ENCODE data around the gene SLC7A9. TPM values are rescaled to one million over a fixed set of nuclear protein-coding genes. Genes with fewer than 3 reads are reported as not detected.

SLC7A9 gene
- polyA plus RNA-seq, 1 of the 3 experiments (the other 2 are of a cell fraction) = not detected

GRCh38 chr19:32908641-32909190 lies 39.1 kb upstream of the SLC7A9 start:
- H3K36me3 ChIP-seq (replicated peaks in 1 of 2; ENCODE audit: control insufficient read depth in 1 of 2, insufficient read depth in 2 of 2, low read length in 1 of 2) = peaks cover 6 to 18% of the 10 kb centered on the region in 2 experiments
- ChIA-PET POLR2A (no interaction called here), CTCF (no interaction called here)
- DNase-seq = no peak
- no peak overlapping the region for H3K4me3 ChIP-seq (ENCODE audit: low read depth in 2 of 2, low read length in 1 of 2)
- no peak overlapping the region for H3K4me2 ChIP-seq
- H3K9me3 ChIP-seq = no peaks in the 10 kb centered on the region; the same call in 1 of the 2 replicates
- no peaks in the 10 kb centered on the region for H3K9me2 ChIP-seq
- no peaks in the 10 kb centered on the region; the same call in 1 of the 2 replicates for H3K79me2 ChIP-seq (ENCODE audit: insufficient read depth)
- H3F3A ChIP-seq (replicated peaks; ENCODE audit: insufficient read depth) = no peaks in the 10 kb centered on the region
- H2AFZ ChIP-seq (ENCODE audit: low read depth) = no peak overlapping the region
- H3K27ac ChIP-seq (ENCODE audit: low read depth in 2 of 2, low read length in 1 of 2) = no peak overlapping the region
- TF ChIP-seq YY1 (IDR thresholded peaks at IDR 0.05; ENCODE audit: low read depth) (no peak), RAD21 (IDR thresholded peaks at IDR 0.05; ENCODE audit: low read length) (no peak), ZBTB33 (IDR thresholded peaks at IDR 0.05; ENCODE audit: borderline replicate concordance, low read depth) (no peak), RCOR1 (IDR thresholded peaks at IDR 0.05; ENCODE audit: low read length) (no peak), CHD2 (IDR thresholded peaks at IDR 0.05; ENCODE audit: low read length, partially characterized antibody) (no peak), ELF1 (IDR thresholded peaks at IDR 0.05) (no peak), EP300 (IDR thresholded peaks at IDR 0.05; ENCODE audit: borderline replicate concordance in 1 of 2, low read depth in 1 of 2, low read length in 1 of 2) (no peak), MAX (IDR thresholded peaks at IDR 0.05; ENCODE audit: low read depth) (no peak), NFIC (IDR thresholded peaks at IDR 0.05; ENCODE audit: borderline replicate concordance) (no peak), RFX5 (IDR thresholded peaks at IDR 0.05; ENCODE audit: low read length) (no peak), USF2 (IDR thresholded peaks at IDR 0.05; ENCODE audit: borderline replicate concordance, low read depth, low read length) (no peak), POLR2AphosphoS5 (IDR thresholded peaks at IDR 0.05; ENCODE audit: low read depth, low read length) (no peak), SIN3A (IDR thresholded peaks at IDR 0.05; ENCODE audit: borderline replicate concordance, low read depth, low read length) (no peak), FOXJ3 (CRISPR knock-in tag; IDR thresholded peaks at IDR 0.05) (no peak), RXRA (IDR thresholded peaks at IDR 0.05; ENCODE audit: borderline replicate concordance, low read depth) (no peak), MEF2A (IDR thresholded peaks at IDR 0.05; ENCODE audit: borderline replicate concordance, low read depth) (no peak), TEAD4 (IDR thresholded peaks at IDR 0.05; ENCODE audit: borderline replicate concordance, insufficient read depth) (no peak), REST (IDR thresholded peaks at IDR 0.05; ENCODE audit: low read depth, low read length) (no peak), TAF1 (IDR thresholded peaks at IDR 0.05; ENCODE audit: borderline replicate concordance, low read depth, low read length) (no peak), SMC3 (IDR thresholded peaks at IDR 0.05; ENCODE audit: low read depth, low read length) (no peak)
- H3K9ac ChIP-seq = no peak overlapping the region
- WGBS (ENCODE audit: low lambda C conversion rate) = 86% methylated on average over 7 of the region's 7 CpGs
- H3K27me3 ChIP-seq (ENCODE audit: insufficient read depth) = no peaks in the 10 kb centered on the region
- H4K20me1 ChIP-seq (ENCODE audit: insufficient read depth) = no peaks in the 10 kb centered on the region
- no peaks in the 10 kb centered on the region for H3K4me1 ChIP-seq (ENCODE audit: control insufficient read depth in 1 of 2, insufficient read depth in 2 of 2, low read depth in 1 of 2, low read length in 1 of 2)

Data from SK-N-SH (cell line).